ENCODE results near the gene SPATA20. TPM values are rescaled to one million over a fixed set of nuclear protein-coding genes. Genes with fewer than 3 reads are reported as not detected.

The SPATA20 gene
- total and polyA plus RNA-seq, 4 donors, result 15.6 to 42.4 (median 19.6) TPM

- no peak overlapping the region for H3K4me3 ChIP-seq (ENCODE audit: low read depth in 1 of 3, low read length in 3 of 3)
- H3K9ac ChIP-seq (ENCODE audit: low read depth in 1 of 2, low read length in 2 of 2), result no peak overlapping the region
- H3K27me3 ChIP-seq (ENCODE audit: control insufficient read depth in 4 of 4, insufficient read depth in 4 of 4, low read length in 3 of 4), result no peaks in the 10 kb centered on the region
- WGBS, result 61% methylated on average over 10 of the region's 10 CpGs
- H3K36me3 ChIP-seq (ENCODE audit: control insufficient read depth in 4 of 4, insufficient read depth in 3 of 4, low read depth in 1 of 4, low read length in 3 of 4), result no peaks in the 10 kb centered on the region
- peaks cover 0 to 10% (median 7%) of the 10 kb centered on the region in 4 donors for H3K4me1 ChIP-seq (ENCODE audit: control insufficient read depth in 4 of 4, insufficient read depth in 4 of 4, low read length in 3 of 4)
- TF ChIP-seq HNF4G (IDR thresholded peaks at IDR 0.05) (no peak), JUND (IDR thresholded peaks at IDR 0.05) (no peak), RAD21 (IDR thresholded peaks at IDR 0.05) (no peak), FOXA2 (IDR thresholded peaks at IDR 0.05) (no peak), EGR1 (IDR thresholded peaks at IDR 0.05; ENCODE audit: low read depth in 2 of 2) (no peak), FOXA1 (IDR thresholded peaks at IDR 0.05) (no peak), YY1 (IDR thresholded peaks at IDR 0.05) (no peak), NR2F2 (IDR thresholded peaks at IDR 0.05) (no peak), RXRA (IDR thresholded peaks at IDR 0.05) (no peak), HNF4A (conservative IDR thresholded peaks at IDR 0.05) (no peak), GABPA (IDR thresholded peaks at IDR 0.05 in 1 of 2, conservative IDR thresholded peaks at IDR 0.05 in 1 of 2) (no peak), SP1 (IDR thresholded peaks at IDR 0.05) (no peak), TAF1 (conservative IDR thresholded peaks at IDR 0.05) (no peak), CTCF (IDR thresholded peaks at IDR 0.05; ENCODE audit: low read depth, low read length, missing input control) (no peak), ATF3 (IDR thresholded peaks at IDR 0.05) (no peak)
- TF ChIP-seq, protein P1, sequence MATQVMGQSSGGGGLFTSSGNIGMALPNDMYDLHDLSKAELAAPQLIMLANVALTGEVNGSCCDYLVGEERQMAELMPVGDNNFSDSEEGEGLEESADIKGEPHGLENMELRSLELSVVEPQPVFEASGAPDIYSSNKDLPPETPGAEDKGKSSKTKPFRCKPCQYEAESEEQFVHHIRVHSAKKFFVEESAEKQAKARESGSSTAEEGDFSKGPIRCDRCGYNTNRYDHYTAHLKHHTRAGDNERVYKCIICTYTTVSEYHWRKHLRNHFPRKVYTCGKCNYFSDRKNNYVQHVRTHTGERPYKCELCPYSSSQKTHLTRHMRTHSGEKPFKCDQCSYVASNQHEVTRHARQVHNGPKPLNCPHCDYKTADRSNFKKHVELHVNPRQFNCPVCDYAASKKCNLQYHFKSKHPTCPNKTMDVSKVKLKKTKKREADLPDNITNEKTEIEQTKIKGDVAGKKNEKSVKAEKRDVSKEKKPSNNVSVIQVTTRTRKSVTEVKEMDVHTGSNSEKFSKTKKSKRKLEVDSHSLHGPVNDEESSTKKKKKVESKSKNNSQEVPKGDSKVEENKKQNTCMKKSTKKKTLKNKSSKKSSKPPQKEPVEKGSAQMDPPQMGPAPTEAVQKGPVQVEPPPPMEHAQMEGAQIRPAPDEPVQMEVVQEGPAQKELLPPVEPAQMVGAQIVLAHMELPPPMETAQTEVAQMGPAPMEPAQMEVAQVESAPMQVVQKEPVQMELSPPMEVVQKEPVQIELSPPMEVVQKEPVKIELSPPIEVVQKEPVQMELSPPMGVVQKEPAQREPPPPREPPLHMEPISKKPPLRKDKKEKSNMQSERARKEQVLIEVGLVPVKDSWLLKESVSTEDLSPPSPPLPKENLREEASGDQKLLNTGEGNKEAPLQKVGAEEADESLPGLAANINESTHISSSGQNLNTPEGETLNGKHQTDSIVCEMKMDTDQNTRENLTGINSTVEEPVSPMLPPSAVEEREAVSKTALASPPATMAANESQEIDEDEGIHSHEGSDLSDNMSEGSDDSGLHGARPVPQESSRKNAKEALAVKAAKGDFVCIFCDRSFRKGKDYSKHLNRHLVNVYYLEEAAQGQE (IDR thresholded peaks at IDR 0.05), result no peak
- TF ChIP-seq, protein P2, sequence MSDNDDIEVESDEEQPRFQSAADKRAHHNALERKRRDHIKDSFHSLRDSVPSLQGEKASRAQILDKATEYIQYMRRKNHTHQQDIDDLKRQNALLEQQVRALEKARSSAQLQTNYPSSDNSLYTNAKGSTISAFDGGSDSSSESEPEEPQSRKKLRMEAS (IDR thresholded peaks at IDR 0.05), result no peak
- TF ChIP-seq, protein P3, sequence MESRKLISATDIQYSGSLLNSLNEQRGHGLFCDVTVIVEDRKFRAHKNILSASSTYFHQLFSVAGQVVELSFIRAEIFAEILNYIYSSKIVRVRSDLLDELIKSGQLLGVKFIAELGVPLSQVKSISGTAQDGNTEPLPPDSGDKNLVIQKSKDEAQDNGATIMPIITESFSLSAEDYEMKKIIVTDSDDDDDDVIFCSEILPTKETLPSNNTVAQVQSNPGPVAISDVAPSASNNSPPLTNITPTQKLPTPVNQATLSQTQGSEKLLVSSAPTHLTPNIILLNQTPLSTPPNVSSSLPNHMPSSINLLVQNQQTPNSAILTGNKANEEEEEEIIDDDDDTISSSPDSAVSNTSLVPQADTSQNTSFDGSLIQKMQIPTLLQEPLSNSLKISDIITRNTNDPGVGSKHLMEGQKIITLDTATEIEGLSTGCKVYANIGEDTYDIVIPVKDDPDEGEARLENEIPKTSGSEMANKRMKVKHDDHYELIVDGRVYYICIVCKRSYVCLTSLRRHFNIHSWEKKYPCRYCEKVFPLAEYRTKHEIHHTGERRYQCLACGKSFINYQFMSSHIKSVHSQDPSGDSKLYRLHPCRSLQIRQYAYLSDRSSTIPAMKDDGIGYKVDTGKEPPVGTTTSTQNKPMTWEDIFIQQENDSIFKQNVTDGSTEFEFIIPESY (IDR thresholded peaks at IDR 0.05), result no peak
- H3K27ac ChIP-seq (ENCODE audit: low read depth in 1 of 2, low read length in 2 of 2), result no peak overlapping the region
- H3K9me3 ChIP-seq (ENCODE audit: control insufficient read depth in 4 of 4, low read length in 3 of 4), result no peaks in the 10 kb centered on the region
- no peak for DNase-seq (ENCODE audit: low spot score)
Observed at GRCh38 chr17:50589095-50589705, 42.2 kb downstream of the SPATA20 start.
